AG09309 (cell line): ENCODE measurements around the gene PTPRM.

ENCODE experiments used
- DNase-seq: peaks from one replicate; pipeline ENCODE4 v3.0.0-alpha.2; 2010; ENCODE audit warnings: low read depth
- H3K4me3 ChIP-seq: 2 replicates; pipeline ENCODE4 v1.5.1; 2011; ENCODE audit warnings: mild to moderate bottlenecking, low read depth, low read length, moderate library complexity; ENCODE audit not compliant: control insufficient read depth
- CTCF ChIP-seq: IDR thresholded peaks from 2 replicates; pipeline ENCODE4 v1.5.1; 2011; ENCODE audit warnings: mild to moderate bottlenecking, low read depth, low read length, inconsistent platforms; ENCODE audit not compliant: insufficient read depth, control insufficient read depth; ENCODE audit errors: missing control alignments

Gene PTPRM

DNA sequence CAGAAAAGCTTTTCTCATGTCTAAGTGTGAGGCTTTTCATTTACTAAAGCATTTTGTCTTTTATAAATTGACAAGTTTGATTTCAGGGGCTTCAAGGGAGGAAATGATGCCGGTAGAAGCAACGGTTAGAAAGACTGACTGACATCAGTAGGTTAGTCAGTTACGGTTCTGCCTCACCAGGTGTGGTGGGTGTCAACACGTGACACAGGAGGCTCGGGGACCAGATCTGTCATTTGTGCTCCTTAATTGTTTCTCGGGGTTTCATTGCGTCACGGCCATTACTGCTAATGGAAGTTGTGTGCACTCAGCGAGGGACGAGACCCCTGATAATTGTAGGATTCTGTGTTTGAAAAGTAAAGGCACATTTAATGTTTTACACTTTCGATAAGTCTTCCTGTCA, 18.9 kb upstream of the PTPRM start:
- no peak for TF ChIP-seq CTCF
- no peak overlapping the region for H3K4me3 ChIP-seq
- no peak for DNase-seq

- H3K4me3 ChIP-seq = no peak overlapping the region
- DNase-seq = no peak
- TF ChIP-seq CTCF = no peak
Observed at GRCh38 chr18:7548721-7549120, 18.4 kb upstream of the PTPRM start.

- no peak overlapping the region for H3K4me3 ChIP-seq
- no peak for DNase-seq
- TF ChIP-seq CTCF = no peak
Observed at GRCh38 chr18:7557973-7558372, 9.1 kb upstream of the PTPRM start.

DNA sequence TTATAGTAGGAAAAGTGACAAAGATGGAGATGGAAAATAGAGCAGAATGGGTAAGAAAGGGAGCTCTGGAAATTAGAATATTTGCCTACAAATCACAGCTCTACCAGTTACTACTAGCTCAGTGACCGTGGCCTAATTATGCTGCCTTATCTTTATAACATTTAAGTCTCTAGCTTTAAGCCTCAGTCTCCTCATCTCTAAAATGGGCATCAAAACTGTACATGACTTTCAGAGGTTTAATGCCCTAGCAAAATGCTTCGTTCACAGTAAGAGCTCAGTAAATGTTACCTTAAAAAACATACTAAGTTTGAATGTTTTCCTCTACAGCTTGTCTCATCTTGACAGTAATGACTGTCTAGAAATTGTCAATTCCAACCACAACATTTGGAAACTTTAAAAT, 8.3 kb upstream of the PTPRM start:
- DNase-seq = no peak
- no peak for TF ChIP-seq CTCF

DNA sequence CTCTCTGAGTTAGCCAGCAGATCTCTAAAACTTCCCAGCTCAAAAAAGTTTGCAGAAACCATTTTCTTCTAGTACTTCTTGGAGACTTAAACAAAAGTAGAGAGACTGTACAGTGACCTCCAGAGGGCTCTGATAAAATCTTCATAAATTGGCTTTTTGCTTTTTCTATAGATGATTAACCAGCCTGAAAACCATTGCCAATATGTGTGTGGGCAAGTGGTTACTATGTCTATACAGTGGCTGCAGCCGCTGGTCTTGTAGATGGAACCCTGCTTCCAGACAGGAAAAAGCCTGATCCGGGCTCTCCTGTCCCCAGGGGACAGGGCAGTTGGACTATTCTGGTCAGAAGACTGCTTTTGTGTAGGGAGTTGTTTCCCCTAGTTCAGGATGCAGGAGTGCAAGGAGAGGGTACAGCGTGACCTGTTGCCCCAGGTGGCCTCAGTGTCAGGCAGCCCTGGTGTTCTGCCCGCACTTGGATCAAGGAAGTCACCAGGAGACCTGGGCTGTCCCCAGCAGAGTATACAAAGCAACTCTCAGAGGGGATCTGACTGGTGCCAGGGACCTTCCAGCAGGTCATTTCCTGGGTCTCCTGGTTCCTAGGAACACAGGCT, 7.3 kb upstream of the PTPRM start:
- DNase-seq = no peak
- no peak overlapping the region for H3K4me3 ChIP-seq
- no peak for TF ChIP-seq CTCF

More for the DNA sequence above, 8.3 kb upstream of the PTPRM start:
- no peak overlapping the region for H3K4me3 ChIP-seq

- no peak for TF ChIP-seq CTCF
- no peak overlapping the region for H3K4me3 ChIP-seq
- DNase-seq = no peak
Observed at GRCh38 chr18:7561909-7562460, 5.1 kb upstream of the PTPRM start.
